Kidney (tissue), 14 donors: Measurements from ENCODE around the gene ERGIC1. TPM values are rescaled to one million over a fixed set of nuclear protein-coding genes. Genes with fewer than 3 reads are reported as not detected.
A peak's percentile ranks its signal among the peaks of the same experiment; 100 is the strongest.
"Not testable (repeated sequence)": the region's sequence is repeated elsewhere in the genome, so short reads cannot be mapped to it uniquely, and the experiment has no call there.

ENCODE experiments used
- DNase-seq, 5 donors: peaks; one replicate each; pipeline ENCODE4 v3.0.0-alpha.2; 2013 to 2020
- FAIRE-seq: peaks from 2 replicates; lab custom pipeline; 2012; peaks lifted over from hg19 to GRCh38; lab: Jason Lieb, UNC
- H3K27ac ChIP-seq, 2 donors: one replicate each; pipeline ENCODE4 v1.7.0; 2013; ENCODE audit warnings: low read depth in 2 of 2, low read length in 2 of 2, inconsistent platforms in 1 of 2
- H3K27me3 ChIP-seq: one replicate; pipeline ENCODE4 v1.7.1; 2013; ENCODE audit warnings: low read length, inconsistent platforms; ENCODE audit not compliant: control insufficient read depth, insufficient read depth
- H3K36me3 ChIP-seq, 3 donors: one replicate each; pipeline versions ENCODE4 v1.7.0 to v1.7.1; 2013; ENCODE audit warnings: low read length in 3 of 3, control low read depth in 1 of 3, inconsistent platforms in 1 of 3; ENCODE audit not compliant: insufficient read depth in 3 of 3, control insufficient read depth in 2 of 3
- H3K4me1 ChIP-seq, 3 donors: one replicate each; pipeline versions ENCODE4 v1.7.0 to v1.7.1; 2013; ENCODE audit warnings: low read length in 3 of 3, inconsistent platforms in 1 of 3, low read depth in 1 of 3; ENCODE audit not compliant: control insufficient read depth in 2 of 3, insufficient read depth in 2 of 3
- H3K4me3 ChIP-seq, 3 donors: one replicate each; pipeline versions ENCODE4 v1.7.0 to v1.8.1; 2013; ENCODE audit warnings: low read length in 3 of 3, control low read depth in 1 of 3, inconsistent platforms in 1 of 3
- H3K9ac ChIP-seq, 3 donors: one replicate each; pipeline versions ENCODE4 v1.7.0 to v1.7.1; 2013; ENCODE audit warnings: low read length in 3 of 3, control low read depth in 1 of 3, inconsistent platforms in 1 of 3
- H3K9me3 ChIP-seq, 3 donors: one replicate each; pipeline versions ENCODE4 v1.7.0 to v1.7.1; 2013; ENCODE audit warnings: low read length in 3 of 3, control low read depth in 1 of 3, inconsistent platforms in 1 of 3; ENCODE audit not compliant: control insufficient read depth in 2 of 3, insufficient read depth in 1 of 3
- CTCF ChIP-seq: IDR thresholded peaks from 3 replicates; pipeline ENCODE4 v1.5.1; 2012; ENCODE audit warnings: mild to moderate bottlenecking, moderate library complexity, borderline replicate concordance; ENCODE audit not compliant: insufficient read depth; ENCODE audit errors: extremely low read depth
- intact Hi-C: fragments of 100-400 bp; cut with DNase I; formaldehyde crosslinking; loops from one replicate; pipeline ENCODE4 v1.11.1; 2022
- polyA plus RNA-seq: library from polyadenylated mRNA; stranded (reverse); fragments of 350-450 nt; fragmentation: Illumina TruSeq; extraction: RNeasy Lipid Tissue Mini Kit (QIAGEN cat#74804); gene quantifications from one replicate; pipeline ENCODE4 v1.2.3, GENCODE V29; 2014; ENCODE audit warnings: low read depth, low replicate concordance; ENCODE audit not compliant: insufficient read depth
- total RNA-seq: library from RNA; stranded (reverse); fragmentation: NEBNext Ultra II Directional; extraction: Animal tissue kit (Norgen Biotek cat#: 25700); gene quantifications from one replicate; pipeline ENCODE4 v1.2.1, GENCODE V29; 2021
- donor health status: control.
- donor health status: control.
- donor health status: control.
- donor health status: control.
- donor health status: control.
- donor health status: DM: yes; HTN: yes; CAD: no.
- donor health status: Normal renal cell carcinoma (clear cell type).

Gene ERGIC1
- total and polyA plus RNA-seq, 2 donors from 2014 or later: 88.0 to 183 TPM

DNA sequence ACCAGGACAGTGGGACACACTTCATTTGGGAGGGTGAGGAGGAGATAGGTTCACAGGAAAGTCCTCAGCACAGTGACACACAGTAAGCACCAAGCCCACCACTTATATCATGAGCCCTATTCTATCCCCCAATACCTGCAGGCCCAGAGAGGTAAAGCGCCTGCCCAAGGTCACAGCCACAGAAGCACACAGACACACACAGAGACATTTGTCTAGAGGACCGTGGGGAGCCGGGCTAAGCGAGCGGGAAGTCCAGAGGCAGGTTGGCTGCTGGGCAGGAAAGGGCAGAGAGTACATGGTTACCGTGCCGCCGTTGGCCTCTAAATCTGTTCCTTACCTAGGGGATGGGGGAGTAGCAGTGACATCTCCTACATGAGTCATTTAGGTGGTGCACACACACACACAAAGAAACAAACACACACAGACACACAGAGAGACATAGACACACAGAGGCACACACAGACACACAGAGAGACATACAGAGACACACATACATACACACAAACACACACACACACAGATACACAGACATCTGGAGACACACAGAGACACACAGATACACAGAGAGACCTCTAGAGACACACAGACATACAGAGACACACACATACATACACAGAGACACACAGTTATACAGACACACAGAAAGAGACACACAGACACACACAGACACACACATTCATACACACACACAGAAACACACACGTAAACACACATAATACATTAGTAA is 47.2 kb upstream of the ERGIC1 start:
- intact Hi-C loops: no loop called here
- FAIRE-seq: no peak

GRCh38 chr5:172787538-172787937 is 46.5 kb upstream of the ERGIC1 start:
- H3K36me3 ChIP-seq, DNase-seq, H3K27me3 ChIP-seq, FAIRE-seq, H3K9ac ChIP-seq, H3K27ac ChIP-seq, intact Hi-C loops, H3K9me3 ChIP-seq, H3K4me3 ChIP-seq: not testable (repeated sequence)
- H3K4me1 ChIP-seq: peaks cover 0 to 17% (median 8%) of the 10 kb centered on the region in 3 donors

More for the DNA sequence above, 47.2 kb upstream of the ERGIC1 start:
- DNase-seq: no peak
- Histone ChIP-seq H3K9ac (no peak overlapping the region), H3K27me3 (no peaks in the 10 kb centered on the region), H3K4me3 (no peak overlapping the region), H3K4me1 (peaks cover 0 to 17% (median 8%) of the 10 kb centered on the region in 3 donors), H3K27ac (no peak overlapping the region), H3K9me3 (no peaks in the 10 kb centered on the region), H3K36me3 (no peaks in the 10 kb centered on the region)
- no peak for TF ChIP-seq CTCF

DNA sequence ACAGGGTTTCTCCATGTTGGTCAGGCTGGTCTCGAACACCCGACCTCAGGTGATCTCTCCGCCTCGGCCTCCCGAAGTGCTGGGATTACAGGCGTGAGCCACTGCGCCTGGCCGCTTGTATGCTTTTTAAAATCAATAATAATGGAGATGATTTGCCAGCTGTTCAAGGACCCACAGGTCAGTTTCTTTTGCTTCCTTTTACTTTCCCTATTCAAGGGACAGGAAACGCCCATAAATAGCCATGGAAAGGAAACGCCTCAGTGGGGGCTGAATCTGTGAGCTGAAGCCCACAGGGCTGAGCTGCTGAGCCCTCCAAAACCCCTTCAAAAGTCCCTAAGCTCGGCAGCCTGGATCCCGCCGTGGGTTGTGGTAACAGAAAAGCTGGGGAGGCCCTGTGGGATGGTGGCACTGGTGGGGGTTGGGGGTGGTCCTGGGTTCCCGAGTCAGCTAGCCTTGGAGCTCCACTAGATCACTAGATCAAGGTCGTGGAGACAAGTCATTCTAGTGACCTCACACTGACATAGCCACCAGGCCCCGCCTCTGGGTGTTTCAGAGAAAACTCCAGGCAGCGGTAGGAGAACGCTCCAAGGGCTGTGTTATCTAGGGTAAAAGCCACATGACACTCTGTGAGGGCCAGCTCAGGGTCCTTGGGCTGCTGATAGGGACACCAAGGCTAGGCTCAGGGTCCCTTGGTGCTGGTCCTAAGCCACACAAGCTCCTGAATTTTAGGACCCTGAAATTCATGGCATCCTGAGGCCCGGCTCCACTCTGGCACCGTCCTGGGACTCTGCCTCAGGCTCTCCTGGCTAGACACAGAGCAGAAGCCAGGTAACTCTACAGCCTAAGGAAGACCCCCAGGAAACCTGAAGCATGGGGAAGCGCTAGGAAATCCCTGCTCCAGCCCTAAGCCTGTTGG is 45.0 kb upstream of the ERGIC1 start:
- H3K4me3 ChIP-seq: peak overlapping the region in 1 of 3 donors; percentile 11
- H3K27ac ChIP-seq: peak overlapping the region; percentile 77 to 84
- H3K36me3 ChIP-seq: no peaks in the 10 kb centered on the region
- intact Hi-C loops: no loop called here
- TF ChIP-seq CTCF: no peak
- no peaks in the 10 kb centered on the region for H3K9me3 ChIP-seq
- peak in 2 of 5 donors; percentile 69 to 89 for DNase-seq
- H3K4me1 ChIP-seq: peaks cover 0 to 19% (median 8%) of the 10 kb centered on the region in 3 donors
- no peaks in the 10 kb centered on the region for H3K27me3 ChIP-seq
- no peak for FAIRE-seq
- H3K9ac ChIP-seq: peak overlapping the region in 1 of 3 donors; percentile 78
